Measurements from ENCODE around the gene ITPR2.
"Not testable (repeated sequence)": the region's sequence is repeated elsewhere in the genome, so short reads cannot be mapped to it uniquely, and the experiment has no call there.

ITPR2 gene

DNA sequence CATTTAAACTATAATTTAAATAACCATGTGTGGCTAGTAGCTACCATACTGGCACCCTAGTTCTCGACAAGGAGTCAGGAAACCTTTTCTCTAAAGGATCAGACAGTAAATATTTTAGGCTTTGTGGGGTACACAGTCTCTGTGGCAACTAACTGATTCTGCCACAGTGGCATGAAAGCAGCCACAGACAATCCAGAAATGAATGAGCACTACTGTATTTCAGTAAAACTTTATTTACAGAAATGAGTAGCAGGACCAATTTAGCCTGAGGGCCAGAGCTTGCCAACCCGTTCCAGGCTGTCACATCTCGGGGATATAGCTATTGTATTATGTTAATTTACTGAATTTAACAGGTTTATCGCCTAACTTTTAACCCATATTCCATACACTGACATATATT is 278.7 kb downstream of the ITPR2 start:
- DNase-seq = no peak

DNA sequence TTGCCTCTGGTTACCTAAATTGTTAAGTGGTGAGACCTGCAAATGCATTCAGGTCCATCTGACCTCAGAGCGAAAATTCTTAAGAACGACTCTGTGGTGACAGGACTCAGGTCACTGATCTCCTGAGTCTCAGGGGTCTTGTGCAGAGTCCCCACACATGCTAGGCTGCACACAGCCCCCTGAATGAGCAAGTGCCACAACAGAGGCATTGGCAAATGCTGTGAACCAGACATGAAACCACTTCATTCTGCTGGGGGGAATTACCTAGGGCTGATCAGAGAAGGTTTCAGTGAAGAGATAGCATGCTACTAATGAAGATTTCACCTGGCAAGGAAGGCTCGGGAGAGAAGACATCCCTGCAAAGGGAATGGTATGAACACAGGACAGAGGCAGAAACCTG is 281.6 kb downstream of the ITPR2 start:
- DNase-seq = no peak

GRCh38 chr12:26548227-26548626 is 284.8 kb downstream of the ITPR2 start:
- DNase-seq = no peak

- DNase-seq = no peak
Observed at GRCh38 chr12:26546535-26547314, 286.3 kb downstream of the ITPR2 start.

DNA sequence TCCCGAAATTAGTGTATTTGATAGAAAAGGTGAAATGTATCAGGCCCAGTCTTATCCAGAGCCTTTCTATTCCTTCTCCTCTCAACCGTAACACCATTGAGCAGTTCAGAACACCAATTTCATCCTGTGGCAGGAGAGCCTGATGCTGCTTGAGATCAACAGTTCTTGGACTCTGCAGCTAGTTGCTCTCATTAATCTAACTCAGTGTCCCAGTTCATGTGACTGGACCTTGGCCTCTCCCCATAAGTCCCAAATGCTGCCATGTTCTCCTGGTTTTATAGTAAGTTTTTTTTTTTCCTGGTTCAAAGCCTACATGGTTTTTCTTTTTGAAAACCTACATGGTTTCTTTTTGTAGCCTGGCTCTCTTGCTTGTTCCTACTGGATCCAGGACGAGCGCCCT is 293.9 kb downstream of the ITPR2 start:
- no peak for DNase-seq

- no peak for DNase-seq
Observed at GRCh38 chr12:26537651-26538050, 295.3 kb downstream of the ITPR2 start.

DNA sequence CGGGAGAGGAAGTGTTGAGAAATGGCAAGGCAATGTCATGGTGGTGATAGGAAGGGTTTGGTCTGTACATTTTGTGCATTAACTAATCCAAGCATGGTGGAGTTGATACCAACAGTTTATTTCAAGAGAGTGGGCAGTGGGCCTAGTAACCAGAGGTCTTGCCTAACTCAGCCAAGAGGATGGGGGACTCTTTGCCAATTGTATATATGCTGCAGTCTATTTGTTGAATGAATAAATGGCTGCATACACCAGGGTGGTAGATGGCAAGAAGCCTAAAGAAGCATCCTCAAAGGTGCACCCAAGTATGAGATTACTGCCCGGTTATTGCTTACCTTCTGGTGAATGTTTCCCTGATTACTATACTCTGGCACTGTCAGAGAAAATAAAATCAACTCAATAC is 295.9 kb downstream of the ITPR2 start:
- no peak for DNase-seq

- DNase-seq = no peak
Observed at GRCh38 chr12:26535826-26536225, 297.2 kb downstream of the ITPR2 start.

- DNase-seq = no peak
Observed at GRCh38 chr12:26534071-26534470, 298.9 kb downstream of the ITPR2 start.

- DNase-seq = no peak
Observed at GRCh38 chr12:26533211-26533610, 299.8 kb downstream of the ITPR2 start.

DNA sequence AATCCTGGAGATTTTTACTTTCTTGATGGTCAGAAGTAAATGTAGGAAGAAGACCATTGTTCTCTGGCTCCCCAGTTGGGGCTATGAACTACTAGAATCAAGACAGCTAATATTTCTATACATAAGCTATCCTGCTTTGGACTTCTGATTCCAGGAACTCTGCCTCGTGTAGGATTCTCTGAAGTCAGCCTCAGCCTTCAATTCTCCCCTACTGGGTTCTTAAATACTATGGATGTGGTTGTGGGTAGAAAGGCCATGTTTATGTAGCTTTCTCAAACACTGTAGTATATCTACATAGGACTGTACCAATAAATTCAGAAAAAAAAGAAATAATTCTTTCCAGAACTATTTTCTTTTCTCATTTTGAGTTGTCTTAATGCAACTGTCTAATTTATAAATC is 302.5 kb downstream of the ITPR2 start:
- DNase-seq = no peak

GRCh38 chr12:26528943-26529342 is 304.1 kb downstream of the ITPR2 start:
- DNase-seq = no peak

GRCh38 chr12:26527682-26528081 is 305.3 kb downstream of the ITPR2 start:
- no peak for DNase-seq

DNA sequence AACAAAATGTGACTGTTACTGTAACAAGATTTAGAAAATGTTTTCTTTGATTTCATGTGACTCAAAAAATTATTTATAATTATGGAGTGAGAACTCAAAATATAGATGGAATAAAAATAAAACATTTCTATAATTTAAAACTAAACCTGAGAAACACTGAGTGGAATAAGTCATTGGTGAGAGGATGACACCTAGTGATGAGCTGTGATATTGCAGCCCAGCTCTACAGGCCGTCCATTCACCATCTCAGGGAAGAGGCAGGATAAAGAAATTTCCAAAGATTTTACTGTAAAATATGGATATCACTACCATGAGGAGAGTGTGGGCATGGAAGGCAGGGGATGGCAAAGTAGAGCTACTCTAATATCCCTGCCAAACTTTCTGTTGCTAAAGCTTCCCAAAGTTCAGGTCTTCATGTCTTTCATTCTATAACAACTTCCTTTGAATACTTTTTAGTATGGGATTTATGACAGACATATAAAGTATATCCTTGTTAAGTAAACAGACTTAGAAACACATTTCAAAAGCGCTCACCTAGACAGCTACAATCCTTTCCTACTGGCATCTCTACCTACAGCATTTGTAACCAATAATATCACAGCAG is 308.0 kb downstream of the ITPR2 start:
- no peak for DNase-seq

GRCh38 chr12:26523708-26524150 is 309.3 kb downstream of the ITPR2 start:
- no peak for DNase-seq

DNA sequence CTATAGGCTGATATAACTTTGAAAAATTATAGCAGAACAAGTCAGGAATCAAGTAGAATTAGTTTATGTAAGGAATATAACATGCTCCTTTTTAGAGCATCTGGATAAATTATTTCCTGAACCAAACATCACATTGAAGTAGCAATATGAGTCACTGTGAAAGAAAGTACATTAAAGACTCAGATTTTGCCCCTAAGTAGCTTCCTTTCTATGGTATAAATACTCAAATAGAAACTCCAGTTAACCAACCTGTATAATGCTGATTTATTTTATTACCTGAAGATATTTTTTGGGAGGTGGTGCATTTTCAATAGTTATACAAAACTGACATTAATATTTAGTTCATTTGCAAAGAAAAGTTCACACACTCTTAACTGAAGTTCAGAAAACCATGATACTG is 312.1 kb downstream of the ITPR2 start:
- DNase-seq = no peak

GRCh38 chr12:26520109-26520508 is 312.9 kb downstream of the ITPR2 start:
- DNase-seq = no peak

- DNase-seq = no peak
Observed at GRCh38 chr12:26519462-26519861, 313.5 kb downstream of the ITPR2 start.

GRCh38 chr12:26517320-26517719 is 315.7 kb downstream of the ITPR2 start:
- not testable (repeated sequence) for DNase-seq

DNA sequence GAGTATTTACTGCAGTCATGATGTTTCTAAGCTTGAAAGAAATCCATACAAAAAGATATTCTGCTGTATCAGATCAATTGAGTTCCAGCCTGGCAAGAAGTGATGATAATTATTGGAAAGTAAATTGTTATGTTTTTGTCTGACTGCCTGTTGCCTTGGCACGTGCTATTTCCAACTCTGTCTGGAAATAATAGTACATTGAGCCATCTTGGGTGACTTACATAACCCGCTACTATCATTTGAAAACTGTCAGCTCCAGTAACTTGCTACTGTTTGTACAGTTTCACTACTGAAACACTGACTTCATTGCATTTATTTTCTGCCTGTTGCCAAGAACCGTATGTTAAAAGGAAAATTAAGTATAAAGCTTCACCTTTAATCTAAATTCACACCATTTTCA is 318.6 kb downstream of the ITPR2 start:
- DNase-seq = no peak

DNA sequence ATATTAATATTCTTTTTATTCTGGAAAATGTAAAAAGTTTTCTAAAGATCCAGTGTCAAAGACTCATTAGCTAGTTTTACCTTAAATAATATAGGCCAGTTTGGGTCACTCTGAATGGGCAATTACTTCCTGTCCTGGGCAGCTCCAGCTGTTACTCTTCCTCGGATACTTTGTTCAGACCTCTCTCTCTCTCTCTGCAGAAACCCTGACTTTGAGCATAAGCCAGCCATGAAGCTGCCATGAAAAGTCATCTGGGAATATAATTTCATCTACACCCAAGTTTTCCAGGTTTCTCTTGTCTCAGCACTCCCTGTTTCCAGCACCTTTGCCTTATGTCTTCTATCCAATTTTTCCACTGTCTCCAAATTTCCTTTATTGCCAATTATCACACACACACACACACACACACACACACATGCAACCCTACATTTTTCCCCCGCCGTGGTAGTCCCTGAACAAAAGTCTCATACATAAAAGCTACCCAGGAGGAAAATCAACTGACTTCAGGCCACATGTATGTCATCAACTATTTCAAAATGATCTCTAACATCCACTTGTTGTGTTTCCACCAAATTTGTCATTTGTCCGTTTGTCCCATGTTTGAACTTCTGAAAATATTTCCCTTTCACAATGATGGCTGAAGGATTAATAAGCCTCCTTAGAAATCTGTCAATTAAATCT is 319.5 kb downstream of the ITPR2 start:
- DNase-seq = no peak

DNA sequence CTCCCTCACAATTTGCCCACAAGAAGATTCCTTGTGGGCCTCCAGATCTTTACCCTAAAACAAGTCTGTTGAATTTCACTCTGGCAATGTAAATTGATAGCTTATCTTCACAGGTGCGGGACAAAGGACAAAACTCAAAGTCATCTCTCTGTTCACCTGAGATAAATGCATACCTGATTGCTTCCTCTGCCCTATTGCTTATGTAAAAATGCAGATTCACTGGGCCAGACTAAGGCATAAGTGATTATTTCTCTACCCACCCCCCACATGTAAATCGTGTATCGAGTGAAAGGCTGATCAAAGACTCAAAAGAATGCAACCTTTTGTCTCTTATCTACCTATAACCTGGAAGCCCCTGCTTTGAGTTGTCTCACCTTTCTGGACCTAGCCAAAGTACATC is 320.8 kb downstream of the ITPR2 start:
- DNase-seq = peak; percentile 7

DNA sequence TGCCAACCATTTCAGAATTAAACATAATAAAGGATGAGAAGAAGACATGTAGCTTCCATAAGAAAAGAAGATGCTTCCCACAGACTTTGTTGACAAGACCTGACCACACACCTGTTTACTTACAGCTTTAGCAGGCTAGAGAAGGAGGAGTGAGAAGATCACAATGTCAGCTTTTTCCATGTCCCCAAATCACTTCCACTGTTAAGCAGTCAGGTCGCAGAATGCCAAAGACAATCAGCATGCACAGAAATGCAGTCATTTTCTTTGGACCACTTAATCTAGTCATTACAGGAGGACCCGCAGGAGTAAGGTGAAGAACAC is 322.7 kb downstream of the ITPR2 start:
- DNase-seq = no peak

DNA sequence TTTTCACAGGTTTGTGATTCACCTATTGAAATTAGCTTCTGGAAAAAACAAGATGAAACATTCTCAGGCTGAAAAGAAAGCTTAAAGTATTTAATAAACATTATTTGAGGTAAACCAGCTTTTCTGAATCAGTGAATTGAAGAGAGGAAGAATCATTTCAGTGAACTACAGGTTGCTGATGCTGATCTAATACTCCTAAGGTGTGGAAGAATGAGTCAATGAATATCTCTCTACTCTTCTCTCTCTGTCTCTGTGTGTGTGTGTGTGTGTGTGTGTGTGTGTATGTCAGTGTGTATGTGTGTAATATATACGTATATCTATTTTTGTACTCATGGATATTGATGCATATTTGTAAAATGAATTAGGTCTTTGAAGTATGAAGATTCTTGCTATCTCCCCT is 325.4 kb downstream of the ITPR2 start:
- no peak for DNase-seq

All from NCI-H526 treated with DMSO at 0.1 percent for 48 hours (cell line).